HepG2 (cell line): Measurements from ENCODE around the gene QKI.

ENCODE experiments used
- KDM1A ChIP-seq: IDR thresholded peaks from 2 replicates; pipeline ENCODE4 v1.6.1; 2016; ENCODE audit warnings: missing compliant biosample characterization
- TF ChIP-seq, protein P1 (sequence below): sonication (generic); formaldehyde crosslinking; IDR thresholded peaks from 2 replicates; pipeline ENCODE4 v1.5.0; 2020; ENCODE audit warnings: mild to moderate bottlenecking, missing genetic modification reagents, moderate library complexity

GRCh38 chr6:163384510-163384909 is 30.0 kb upstream of the QKI start:
- TF ChIP-seq, protein P1, sequence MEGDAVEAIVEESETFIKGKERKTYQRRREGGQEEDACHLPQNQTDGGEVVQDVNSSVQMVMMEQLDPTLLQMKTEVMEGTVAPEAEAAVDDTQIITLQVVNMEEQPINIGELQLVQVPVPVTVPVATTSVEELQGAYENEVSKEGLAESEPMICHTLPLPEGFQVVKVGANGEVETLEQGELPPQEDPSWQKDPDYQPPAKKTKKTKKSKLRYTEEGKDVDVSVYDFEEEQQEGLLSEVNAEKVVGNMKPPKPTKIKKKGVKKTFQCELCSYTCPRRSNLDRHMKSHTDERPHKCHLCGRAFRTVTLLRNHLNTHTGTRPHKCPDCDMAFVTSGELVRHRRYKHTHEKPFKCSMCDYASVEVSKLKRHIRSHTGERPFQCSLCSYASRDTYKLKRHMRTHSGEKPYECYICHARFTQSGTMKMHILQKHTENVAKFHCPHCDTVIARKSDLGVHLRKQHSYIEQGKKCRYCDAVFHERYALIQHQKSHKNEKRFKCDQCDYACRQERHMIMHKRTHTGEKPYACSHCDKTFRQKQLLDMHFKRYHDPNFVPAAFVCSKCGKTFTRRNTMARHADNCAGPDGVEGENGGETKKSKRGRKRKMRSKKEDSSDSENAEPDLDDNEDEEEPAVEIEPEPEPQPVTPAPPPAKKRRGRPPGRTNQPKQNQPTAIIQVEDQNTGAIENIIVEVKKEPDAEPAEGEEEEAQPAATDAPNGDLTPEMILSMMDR (CRISPR knock-in tag), result no peak
- peak; percentile 69; the same call in 1 of the 2 replicates for TF ChIP-seq KDM1A (CRISPR knock-in tag)
